Ishikawa (cell line): Measurements from ENCODE around the gene TBCD.
A peak's percentile ranks its signal among the peaks of the same experiment; 100 is the strongest.

ENCODE experiments used
- CEBPB ChIP-seq: IDR thresholded peaks from 2 replicates; pipeline ENCODE4 v1.6.1; 2012
- CREB1 ChIP-seq: IDR thresholded peaks from 2 replicates; pipeline ENCODE4 v1.6.1; 2012; ENCODE audit warnings: low read depth
- EGR1 ChIP-seq: IDR thresholded peaks from 2 replicates; pipeline ENCODE4 v1.6.1; 2012
- EP300 ChIP-seq: IDR thresholded peaks from 2 replicates; pipeline ENCODE4 v1.6.1; 2012; ENCODE audit warnings: borderline replicate concordance
- FOXM1 ChIP-seq: IDR thresholded peaks from 2 replicates; pipeline ENCODE4 v1.6.1; 2012; ENCODE audit warnings: low read depth, borderline replicate concordance
- MAX ChIP-seq: IDR thresholded peaks from 2 replicates; pipeline ENCODE4 v1.6.1; 2012
- NFIC ChIP-seq: IDR thresholded peaks from 2 replicates; pipeline ENCODE4 v1.6.1; 2012
- RAD21 ChIP-seq: IDR thresholded peaks from 2 replicates; pipeline ENCODE4 v1.6.1; 2012; ENCODE audit warnings: low read depth
- TAF1 ChIP-seq: IDR thresholded peaks from 2 replicates; pipeline ENCODE4 v1.6.1; 2012; ENCODE audit warnings: low read depth, mild to moderate bottlenecking
- TCF12 ChIP-seq: IDR thresholded peaks from 2 replicates; pipeline ENCODE4 v1.6.1; 2012; ENCODE audit warnings: low read depth
- TEAD4 ChIP-seq: IDR thresholded peaks from 2 replicates; pipeline ENCODE4 v1.6.1; 2012
- USF1 ChIP-seq: IDR thresholded peaks from 2 replicates; pipeline ENCODE4 v1.6.1; 2012
- YY1 ChIP-seq: IDR thresholded peaks from 2 replicates; pipeline ENCODE4 v1.6.1; 2012; ENCODE audit warnings: low read depth
- ZBTB7A ChIP-seq: IDR thresholded peaks from 2 replicates; pipeline ENCODE4 v1.6.1; 2012; ENCODE audit warnings: low read depth
- TF ChIP-seq, protein P1 (sequence below): IDR thresholded peaks from 2 replicates; pipeline ENCODE4 v1.6.1; 2012; ENCODE audit warnings: low read depth, mild to moderate bottlenecking

Gene TBCD

DNA sequence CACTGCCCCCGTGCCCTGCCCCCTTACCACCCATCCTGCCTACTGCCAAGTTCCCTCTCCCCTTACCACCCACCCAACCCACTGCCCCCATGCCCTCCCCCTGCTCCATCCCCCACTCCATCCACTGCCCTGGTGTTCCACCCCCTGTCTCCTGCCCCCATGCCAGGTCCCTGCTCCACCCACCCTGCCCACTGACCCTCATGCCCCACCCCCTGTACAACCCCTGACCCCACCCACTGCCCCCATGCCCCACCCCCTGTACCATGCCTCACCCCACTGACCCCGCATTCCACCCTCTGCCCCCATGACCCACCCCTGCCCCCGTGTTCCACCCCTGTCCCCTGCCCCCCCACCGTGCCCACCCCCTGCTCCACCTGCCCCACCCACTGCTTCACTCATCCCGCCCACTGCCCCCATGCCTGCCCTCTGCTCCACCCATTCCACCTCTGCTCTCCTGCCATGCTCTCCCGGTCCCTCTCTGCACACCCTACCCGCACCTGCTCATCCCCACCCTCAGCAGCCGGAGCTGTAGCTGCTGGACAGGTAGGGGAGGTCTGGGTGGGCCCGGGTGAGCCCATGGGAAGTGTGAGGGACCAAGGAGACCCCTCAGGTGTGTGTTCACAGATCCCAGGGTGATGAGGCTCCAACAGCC lies 42.7 kb upstream of the TBCD start:
- TF ChIP-seq YY1: no peak
- no peak for TF ChIP-seq ZBTB7A
- TF ChIP-seq EGR1: no peak

GRCh38 chr17:82709676-82710498 lies 42.0 kb upstream of the TBCD start:
- no peak for TF ChIP-seq TCF12
- TF ChIP-seq YY1: no peak

GRCh38 chr17:82710499-82711232 lies 41.2 kb upstream of the TBCD start:
- TF ChIP-seq USF1 (no peak), EP300 (no peak), TEAD4 (no peak), RAD21 (no peak), CREB1 (no peak), MAX (no peak), CEBPB (no peak), YY1 (no peak), NFIC (no peak), TAF1 (no peak), TCF12 (no peak), EGR1 (no peak), ZBTB7A (no peak)
- TF ChIP-seq, protein P1, sequence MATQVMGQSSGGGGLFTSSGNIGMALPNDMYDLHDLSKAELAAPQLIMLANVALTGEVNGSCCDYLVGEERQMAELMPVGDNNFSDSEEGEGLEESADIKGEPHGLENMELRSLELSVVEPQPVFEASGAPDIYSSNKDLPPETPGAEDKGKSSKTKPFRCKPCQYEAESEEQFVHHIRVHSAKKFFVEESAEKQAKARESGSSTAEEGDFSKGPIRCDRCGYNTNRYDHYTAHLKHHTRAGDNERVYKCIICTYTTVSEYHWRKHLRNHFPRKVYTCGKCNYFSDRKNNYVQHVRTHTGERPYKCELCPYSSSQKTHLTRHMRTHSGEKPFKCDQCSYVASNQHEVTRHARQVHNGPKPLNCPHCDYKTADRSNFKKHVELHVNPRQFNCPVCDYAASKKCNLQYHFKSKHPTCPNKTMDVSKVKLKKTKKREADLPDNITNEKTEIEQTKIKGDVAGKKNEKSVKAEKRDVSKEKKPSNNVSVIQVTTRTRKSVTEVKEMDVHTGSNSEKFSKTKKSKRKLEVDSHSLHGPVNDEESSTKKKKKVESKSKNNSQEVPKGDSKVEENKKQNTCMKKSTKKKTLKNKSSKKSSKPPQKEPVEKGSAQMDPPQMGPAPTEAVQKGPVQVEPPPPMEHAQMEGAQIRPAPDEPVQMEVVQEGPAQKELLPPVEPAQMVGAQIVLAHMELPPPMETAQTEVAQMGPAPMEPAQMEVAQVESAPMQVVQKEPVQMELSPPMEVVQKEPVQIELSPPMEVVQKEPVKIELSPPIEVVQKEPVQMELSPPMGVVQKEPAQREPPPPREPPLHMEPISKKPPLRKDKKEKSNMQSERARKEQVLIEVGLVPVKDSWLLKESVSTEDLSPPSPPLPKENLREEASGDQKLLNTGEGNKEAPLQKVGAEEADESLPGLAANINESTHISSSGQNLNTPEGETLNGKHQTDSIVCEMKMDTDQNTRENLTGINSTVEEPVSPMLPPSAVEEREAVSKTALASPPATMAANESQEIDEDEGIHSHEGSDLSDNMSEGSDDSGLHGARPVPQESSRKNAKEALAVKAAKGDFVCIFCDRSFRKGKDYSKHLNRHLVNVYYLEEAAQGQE: no peak

DNA sequence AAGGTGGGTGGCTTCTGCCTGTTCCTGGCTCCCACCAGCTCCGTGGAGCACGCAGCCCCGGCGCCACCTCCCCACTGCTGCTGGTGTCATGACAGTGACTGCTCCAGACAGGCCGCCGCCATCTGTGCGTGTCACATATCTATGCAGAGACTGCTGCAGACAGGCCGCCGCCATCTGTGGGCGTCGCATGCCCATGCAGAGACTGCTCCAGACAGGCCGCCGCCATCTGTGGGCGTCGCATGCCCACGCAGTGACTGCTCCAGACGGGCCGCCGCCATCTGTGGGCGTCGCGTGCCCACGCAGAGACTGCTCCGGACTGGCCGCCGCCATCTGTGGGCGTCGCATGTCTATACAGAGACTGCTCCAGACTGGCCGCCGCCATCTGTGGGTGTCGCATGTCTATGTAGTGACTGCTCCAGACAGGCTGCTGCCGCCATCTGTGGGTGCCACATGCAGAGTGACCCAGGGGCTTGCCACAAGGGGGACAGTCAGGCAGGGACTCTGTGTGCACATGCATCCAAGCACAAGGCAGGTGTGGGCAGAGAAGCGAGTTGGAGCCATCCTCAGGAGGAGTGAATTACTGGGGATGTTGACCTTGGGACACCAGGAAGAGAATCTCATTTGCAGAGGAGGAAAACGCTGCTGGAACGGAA lies 38.7 kb upstream of the TBCD start:
- TF ChIP-seq CREB1 (no peak), ZBTB7A (no peak), CEBPB (no peak), EGR1 (no peak), USF1 (no peak), TEAD4 (no peak), NFIC (no peak), TAF1 (no peak), MAX (no peak), YY1 (no peak), EP300 (no peak), RAD21 (no peak), TCF12 (no peak), FOXM1 (no peak)
- TF ChIP-seq, protein P1: no peak

GRCh38 chr17:82716203-82717010 lies 35.5 kb upstream of the TBCD start, which contains the start of gene FN3KRP:
TSS of gene FN3KRP (plus strand) at chr17:82716706. CDS start at chr17:82716756, 50 bp downstream.
- TF ChIP-seq CEBPB (no peak), YY1 (peak; percentile 85), FOXM1 (no peak), EP300 (no peak), MAX (peak; percentile 81), TEAD4 (no peak), TAF1 (peak; percentile 71), EGR1 (no peak), TCF12 (peak; percentile 17; the same call in 1 of the 2 replicates), CREB1 (no peak), RAD21 (no peak), NFIC (no peak), USF1 (no peak), ZBTB7A (peak; percentile 37; the same call in 1 of the 2 replicates)
- TF ChIP-seq, protein P1: no peak
